Measurements from ENCODE around the gene RASSF8. TPM values are rescaled to one million over a fixed set of nuclear protein-coding genes. Genes with fewer than 3 reads are reported as not detected.

Gene RASSF8
- total and polyA plus RNA-seq, 2 experiments from 2014 or later: 11.5 to 30.6 TPM

GRCh38 chr12:25959071-25959961 is 834 bp downstream of the RASSF8 start:
- H3K9me3 Mint-ChIP-seq: peaks cover 2% of the 10 kb centered on the region; the same call in 1 of the 3 replicates
- DNase-seq (ENCODE audit: low spot score): peak; percentile 64
- Histone ChIP-seq H2AFZ (peak overlapping the region; percentile 82), H3K4me1 (ENCODE audit: insufficient read depth) (peaks cover 21% of the 10 kb centered on the region), H3K4me2 (peak overlapping the region; percentile 91), H3F3A (replicated peaks; ENCODE audit: low read depth) (no peaks in the 10 kb centered on the region), H4K20me1 (replicated peaks; ENCODE audit: insufficient read depth) (0 out of 2 replicates have a peak, but pooled peaks cover 6% of the 10 kb centered on the region), H3K79me2 (replicated peaks; ENCODE audit: insufficient read depth) (peaks cover 51% of the 10 kb centered on the region), H3K36me3 (ENCODE audit: insufficient read depth) (no peaks in the 10 kb centered on the region), H3K27me3 (ENCODE audit: insufficient read depth) (no peaks in the 10 kb centered on the region), H3K9me2 (ENCODE audit: insufficient read depth) (0 out of 2 replicates have a peak, but pooled peaks cover 6% of the 10 kb centered on the region), H3K27ac (ENCODE audit: low read depth) (peak overlapping the region; percentile 79; the same call in 1 of the 2 replicates), H3K4me3 (peak overlapping the region; percentile 97)
- TF ChIP-seq POLR2AphosphoS5 (IDR thresholded peaks at IDR 0.05; ENCODE audit: low read depth) (no peak), ZNF331 (CRISPR knock-in tag; IDR thresholded peaks at IDR 0.05; ENCODE audit: low read depth) (no peak), CREB1 (CRISPR knock-in tag; IDR thresholded peaks at IDR 0.05; ENCODE audit: low read depth) (no peak), ZNF114 (CRISPR knock-in tag; IDR thresholded peaks at IDR 0.05) (no peak)
- TF ChIP-seq, protein P1, sequence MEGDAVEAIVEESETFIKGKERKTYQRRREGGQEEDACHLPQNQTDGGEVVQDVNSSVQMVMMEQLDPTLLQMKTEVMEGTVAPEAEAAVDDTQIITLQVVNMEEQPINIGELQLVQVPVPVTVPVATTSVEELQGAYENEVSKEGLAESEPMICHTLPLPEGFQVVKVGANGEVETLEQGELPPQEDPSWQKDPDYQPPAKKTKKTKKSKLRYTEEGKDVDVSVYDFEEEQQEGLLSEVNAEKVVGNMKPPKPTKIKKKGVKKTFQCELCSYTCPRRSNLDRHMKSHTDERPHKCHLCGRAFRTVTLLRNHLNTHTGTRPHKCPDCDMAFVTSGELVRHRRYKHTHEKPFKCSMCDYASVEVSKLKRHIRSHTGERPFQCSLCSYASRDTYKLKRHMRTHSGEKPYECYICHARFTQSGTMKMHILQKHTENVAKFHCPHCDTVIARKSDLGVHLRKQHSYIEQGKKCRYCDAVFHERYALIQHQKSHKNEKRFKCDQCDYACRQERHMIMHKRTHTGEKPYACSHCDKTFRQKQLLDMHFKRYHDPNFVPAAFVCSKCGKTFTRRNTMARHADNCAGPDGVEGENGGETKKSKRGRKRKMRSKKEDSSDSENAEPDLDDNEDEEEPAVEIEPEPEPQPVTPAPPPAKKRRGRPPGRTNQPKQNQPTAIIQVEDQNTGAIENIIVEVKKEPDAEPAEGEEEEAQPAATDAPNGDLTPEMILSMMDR (conservative IDR thresholded peaks at IDR 0.05; ENCODE audit: low read depth in 2 of 2): no peak; a peak in 1 of 4 replicates
- TF ChIP-seq, protein P2, sequence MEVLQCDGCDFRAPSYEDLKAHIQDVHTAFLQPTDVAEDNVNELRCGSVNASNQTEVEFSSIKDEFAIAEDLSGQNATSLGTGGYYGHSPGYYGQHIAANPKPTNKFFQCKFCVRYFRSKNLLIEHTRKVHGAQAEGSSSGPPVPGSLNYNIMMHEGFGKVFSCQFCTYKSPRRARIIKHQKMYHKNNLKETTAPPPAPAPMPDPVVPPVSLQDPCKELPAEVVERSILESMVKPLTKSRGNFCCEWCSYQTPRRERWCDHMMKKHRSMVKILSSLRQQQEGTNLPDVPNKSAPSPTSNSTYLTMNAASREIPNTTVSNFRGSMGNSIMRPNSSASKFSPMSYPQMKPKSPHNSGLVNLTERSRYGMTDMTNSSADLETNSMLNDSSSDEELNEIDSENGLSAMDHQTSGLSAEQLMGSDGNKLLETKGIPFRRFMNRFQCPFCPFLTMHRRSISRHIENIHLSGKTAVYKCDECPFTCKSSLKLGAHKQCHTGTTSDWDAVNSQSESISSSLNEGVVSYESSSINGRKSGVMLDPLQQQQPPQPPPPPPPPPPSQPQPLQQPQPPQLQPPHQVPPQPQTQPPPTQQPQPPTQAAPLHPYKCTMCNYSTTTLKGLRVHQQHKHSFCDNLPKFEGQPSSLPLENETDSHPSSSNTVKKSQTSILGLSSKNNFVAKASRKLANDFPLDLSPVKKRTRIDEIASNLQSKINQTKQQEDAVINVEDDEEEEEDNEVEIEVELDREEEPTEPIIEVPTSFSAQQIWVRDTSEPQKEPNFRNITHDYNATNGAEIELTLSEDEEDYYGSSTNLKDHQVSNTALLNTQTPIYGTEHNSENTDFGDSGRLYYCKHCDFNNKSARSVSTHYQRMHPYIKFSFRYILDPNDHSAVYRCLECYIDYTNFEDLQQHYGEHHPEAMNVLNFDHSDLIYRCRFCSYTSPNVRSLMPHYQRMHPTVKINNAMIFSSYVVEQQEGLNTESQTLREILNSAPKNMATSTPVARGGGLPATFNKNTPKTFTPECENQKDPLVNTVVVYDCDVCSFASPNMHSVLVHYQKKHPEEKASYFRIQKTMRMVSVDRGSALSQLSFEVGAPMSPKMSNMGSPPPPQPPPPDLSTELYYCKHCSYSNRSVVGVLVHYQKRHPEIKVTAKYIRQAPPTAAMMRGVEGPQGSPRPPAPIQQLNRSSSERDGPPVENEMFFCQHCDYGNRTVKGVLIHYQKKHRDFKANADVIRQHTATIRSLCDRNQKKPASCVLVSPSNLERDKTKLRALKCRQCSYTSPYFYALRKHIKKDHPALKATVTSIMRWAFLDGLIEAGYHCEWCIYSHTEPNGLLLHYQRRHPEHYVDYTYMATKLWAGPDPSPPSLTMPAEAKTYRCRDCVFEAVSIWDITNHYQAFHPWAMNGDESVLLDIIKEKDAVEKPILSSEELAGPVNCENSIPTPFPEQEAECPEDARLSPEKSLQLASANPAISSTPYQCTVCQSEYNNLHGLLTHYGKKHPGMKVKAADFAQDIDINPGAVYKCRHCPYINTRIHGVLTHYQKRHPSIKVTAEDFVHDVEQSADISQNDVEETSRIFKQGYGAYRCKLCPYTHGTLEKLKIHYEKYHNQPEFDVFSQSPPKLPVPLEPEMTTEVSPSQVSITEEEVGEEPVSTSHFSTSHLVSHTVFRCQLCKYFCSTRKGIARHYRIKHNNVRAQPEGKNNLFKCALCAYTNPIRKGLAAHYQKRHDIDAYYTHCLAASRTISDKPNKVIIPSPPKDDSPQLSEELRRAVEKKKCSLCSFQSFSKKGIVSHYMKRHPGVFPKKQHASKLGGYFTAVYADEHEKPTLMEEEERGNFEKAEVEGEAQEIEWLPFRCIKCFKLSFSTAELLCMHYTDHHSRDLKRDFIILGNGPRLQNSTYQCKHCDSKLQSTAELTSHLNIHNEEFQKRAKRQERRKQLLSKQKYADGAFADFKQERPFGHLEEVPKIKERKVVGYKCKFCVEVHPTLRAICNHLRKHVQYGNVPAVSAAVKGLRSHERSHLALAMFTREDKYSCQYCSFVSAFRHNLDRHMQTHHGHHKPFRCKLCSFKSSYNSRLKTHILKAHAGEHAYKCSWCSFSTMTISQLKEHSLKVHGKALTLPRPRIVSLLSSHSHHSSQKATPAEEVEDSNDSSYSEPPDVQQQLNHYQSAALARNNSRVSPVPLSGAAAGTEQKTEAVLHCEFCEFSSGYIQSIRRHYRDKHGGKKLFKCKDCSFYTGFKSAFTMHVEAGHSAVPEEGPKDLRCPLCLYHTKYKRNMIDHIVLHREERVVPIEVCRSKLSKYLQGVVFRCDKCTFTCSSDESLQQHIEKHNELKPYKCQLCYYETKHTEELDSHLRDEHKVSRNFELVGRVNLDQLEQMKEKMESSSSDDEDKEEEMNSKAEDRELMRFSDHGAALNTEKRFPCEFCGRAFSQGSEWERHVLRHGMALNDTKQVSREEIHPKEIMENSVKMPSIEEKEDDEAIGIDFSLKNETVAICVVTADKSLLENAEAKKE (CRISPR knock-in tag; IDR thresholded peaks at IDR 0.05): no peak
- peaks cover 24% of the 10 kb centered on the region; the same call in 2 of the 3 replicates for H3K36me3 Mint-ChIP-seq (ENCODE audit: low read depth)
- peaks cover 27% of the 10 kb centered on the region for H3K4me1 Mint-ChIP-seq
- H3K27me3 Mint-ChIP-seq (ENCODE audit: insufficient read depth, low read depth, poor library complexity): peaks cover 14% of the 10 kb centered on the region
- H3K4me3 Mint-ChIP-seq: peak overlapping the region; percentile 92
- H3K27ac Mint-ChIP-seq: peak overlapping the region; percentile 21; the same call in 1 of the 2 replicates
- ATAC-seq: peak; percentile 46
